ENCODE measurements around the gene OR1E1. TPM values are rescaled to one million over a fixed set of nuclear protein-coding genes. Genes with fewer than 3 reads are reported as not detected.
"Not testable (repeated sequence)": the region's sequence is repeated elsewhere in the genome, so short reads cannot be mapped to it uniquely, and the experiment has no call there.

OR1E1 gene
- total and polyA plus RNA-seq, 9 donors: not detected

DNA sequence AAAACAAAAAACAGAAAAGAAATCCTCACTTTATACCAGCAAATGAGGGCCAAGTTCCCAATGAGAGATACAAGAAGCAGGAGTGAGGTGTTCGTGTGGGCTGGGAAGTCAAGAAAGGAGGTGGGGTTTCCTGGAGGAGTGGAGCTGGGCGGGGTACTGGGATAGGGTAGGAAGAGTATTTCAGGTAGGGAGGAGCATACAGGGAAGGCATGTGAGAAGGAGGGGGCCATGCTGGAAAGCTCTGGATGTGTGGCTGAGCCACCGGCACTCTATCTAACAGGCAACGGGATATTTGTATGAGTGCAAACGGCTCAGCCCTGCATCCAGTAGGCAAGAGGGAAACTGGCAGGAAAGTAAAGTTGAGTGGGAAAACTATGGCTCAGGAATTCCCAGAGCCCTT, 16.3 kb downstream of the OR1E1 start:
- no peaks in the 10 kb centered on the region for H3K9me3 ChIP-seq
- 72 to 77% (median 74%) methylated on average over 5 of the region's 5 CpGs for WGBS, 3 donors
- no peak for DNase-seq
- no peaks in the 10 kb centered on the region for H3K27me3 ChIP-seq
- no peak for TF ChIP-seq EP300 (IDR thresholded peaks at IDR 0.05)
- TF ChIP-seq POLR2A (IDR thresholded peaks at IDR 0.05): no peak
- TF ChIP-seq, protein P1, sequence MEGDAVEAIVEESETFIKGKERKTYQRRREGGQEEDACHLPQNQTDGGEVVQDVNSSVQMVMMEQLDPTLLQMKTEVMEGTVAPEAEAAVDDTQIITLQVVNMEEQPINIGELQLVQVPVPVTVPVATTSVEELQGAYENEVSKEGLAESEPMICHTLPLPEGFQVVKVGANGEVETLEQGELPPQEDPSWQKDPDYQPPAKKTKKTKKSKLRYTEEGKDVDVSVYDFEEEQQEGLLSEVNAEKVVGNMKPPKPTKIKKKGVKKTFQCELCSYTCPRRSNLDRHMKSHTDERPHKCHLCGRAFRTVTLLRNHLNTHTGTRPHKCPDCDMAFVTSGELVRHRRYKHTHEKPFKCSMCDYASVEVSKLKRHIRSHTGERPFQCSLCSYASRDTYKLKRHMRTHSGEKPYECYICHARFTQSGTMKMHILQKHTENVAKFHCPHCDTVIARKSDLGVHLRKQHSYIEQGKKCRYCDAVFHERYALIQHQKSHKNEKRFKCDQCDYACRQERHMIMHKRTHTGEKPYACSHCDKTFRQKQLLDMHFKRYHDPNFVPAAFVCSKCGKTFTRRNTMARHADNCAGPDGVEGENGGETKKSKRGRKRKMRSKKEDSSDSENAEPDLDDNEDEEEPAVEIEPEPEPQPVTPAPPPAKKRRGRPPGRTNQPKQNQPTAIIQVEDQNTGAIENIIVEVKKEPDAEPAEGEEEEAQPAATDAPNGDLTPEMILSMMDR (IDR thresholded peaks at IDR 0.05): no peak
- intact Hi-C loops (cut with DNase I): no loop called here
- no peaks in the 10 kb centered on the region for H3K36me3 ChIP-seq
- H3K4me1 ChIP-seq (ENCODE audit: insufficient read depth): no peaks in the 10 kb centered on the region
- H3K4me3 ChIP-seq: no peak overlapping the region
- no peak overlapping the region for H3K27ac ChIP-seq

GRCh38 chr17:3378321-3378720, 19.9 kb downstream of the OR1E1 start:
- Histone ChIP-seq H3K27me3 (no peaks in the 10 kb centered on the region), H3K27ac (no peak overlapping the region), H3K4me1 (ENCODE audit: insufficient read depth) (no peaks in the 10 kb centered on the region), H3K4me3 (no peak overlapping the region), H3K36me3 (no peaks in the 10 kb centered on the region), H3K9me3 (no peaks in the 10 kb centered on the region)
- WGBS, 3 donors: 72 to 79% (median 77%) methylated on average over 8 of the region's 8 CpGs
- DNase-seq: no peak
- intact Hi-C loops (cut with DNase I): loop anchor here in 1 of 4 donors (1.0 kb wide), 1 partner anchor 23 kb away; no protein-coding TSS in a partner anchor
- TF ChIP-seq, protein P1 (IDR thresholded peaks at IDR 0.05): no peak
- TF ChIP-seq EP300 (IDR thresholded peaks at IDR 0.05): no peak
- TF ChIP-seq POLR2A (IDR thresholded peaks at IDR 0.05): no peak

DNA sequence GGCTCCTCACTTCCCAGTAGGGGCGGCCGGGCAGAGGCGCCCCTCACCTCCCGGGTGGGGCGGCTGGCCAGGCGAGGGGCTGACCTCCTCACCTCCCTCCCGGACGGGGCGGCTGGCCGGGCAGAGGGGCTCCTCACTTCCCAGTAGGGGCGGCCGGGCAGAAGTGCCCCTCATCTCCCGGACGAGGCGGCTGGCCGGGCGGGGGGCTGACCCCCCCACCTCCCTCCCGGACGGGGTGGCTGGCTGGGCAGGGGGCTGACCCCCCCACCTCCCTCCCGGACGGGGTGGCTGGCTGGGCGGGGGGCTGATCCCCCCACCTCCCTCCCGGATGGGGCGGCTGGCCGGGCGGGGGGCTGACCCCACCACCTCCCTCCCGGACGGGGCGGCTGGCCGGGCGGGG, 27.0 kb downstream of the OR1E1 start:
- H3K4me1 ChIP-seq (ENCODE audit: insufficient read depth); H3K36me3 ChIP-seq; H3K27ac ChIP-seq; H3K4me3 ChIP-seq; H3K27me3 ChIP-seq; intact Hi-C loops (cut with DNase I); DNase-seq; H3K9me3 ChIP-seq: not testable (repeated sequence)
- WGBS, 3 donors: 76 to 95% (median 80%) methylated on average over 1 to 31 of the region's 31 CpGs

Small RNA genes within 50 kb of the gene (small RNA-seq; reads per million reads assigned to genes)
- not detected for gene OR1AC1P

Other genes starting within 250 kb of the OR1E1 start
- gene OR1A2, start 200.9 kb downstream of the OR1E1 start, total RNA-seq: not detected
- gene OR1A2, start 200.9 kb downstream of the OR1E1 start, polyA plus RNA-seq: not detected
- not detected for gene OR1A1, start 190.7 kb downstream of the OR1E1 start, total RNA-seq
- gene OR1A1, start 190.7 kb downstream of the OR1E1 start, polyA plus RNA-seq: not detected
- gene OR3A1, start 100.0 kb downstream of the OR1E1 start, total RNA-seq: under 1 TPM in 3 of 7 donors, not detected in 4; 0.20 to 0.37 (median 0.35) TPM
- under 1 TPM in 1 of 2 donors, not detected in 1; 0.21 TPM for gene OR3A1, start 100.0 kb downstream of the OR1E1 start, polyA plus RNA-seq
- gene OR3A2, start 12.1 kb downstream of the OR1E1 start, total RNA-seq: 1 to 10 TPM in 3 of 7 donors, under 1 TPM in 2, not detected in 2; 0.33 to 3.0 (median 1.5) TPM
- under 1 TPM in 1 of 2 donors, not detected in 1; 0.41 TPM for gene OR3A2, start 12.1 kb downstream of the OR1E1 start, polyA plus RNA-seq
- not detected for gene OR3A3, start 13.0 kb upstream of the OR1E1 start, total RNA-seq
- not detected for gene OR3A3, start 13.0 kb upstream of the OR1E1 start, polyA plus RNA-seq
- not detected for gene OR1E2, start 35.4 kb upstream of the OR1E1 start, total RNA-seq
- gene OR1E2, start 35.4 kb upstream of the OR1E1 start, polyA plus RNA-seq: not detected
- under 1 TPM in 2 of 7 donors, not detected in 5; 0.40 to 0.89 TPM for gene SPATA22, start 73.4 kb upstream of the OR1E1 start, total RNA-seq
- gene SPATA22, start 73.4 kb upstream of the OR1E1 start, polyA plus RNA-seq: under 1 TPM in 1 of 2 donors, not detected in 1; 0.30 TPM
- 10 to 100 TPM in 1 of 7 donors, 1 to 10 TPM in 4, under 1 TPM in 2; 0.46 to 10.3 (median 2.9) TPM for gene ASPA, start 77.6 kb upstream of the OR1E1 start, total RNA-seq
- gene ASPA, start 77.6 kb upstream of the OR1E1 start, polyA plus RNA-seq: 1 to 10 TPM; 1.9 to 7.7 TPM
- 1 to 10 TPM in 5 of 7 donors, under 1 TPM in 2; 0.12 to 5.8 (median 2.2) TPM for gene TRPV3, start 159.4 kb upstream of the OR1E1 start, total RNA-seq
- 1 to 10 TPM in 1 of 2 donors, under 1 TPM in 1; 0.85 to 1.3 TPM for gene TRPV3, start 159.4 kb upstream of the OR1E1 start, polyA plus RNA-seq
- gene TRPV1, start 211.0 kb upstream of the OR1E1 start, total RNA-seq: 10 to 100 TPM in 2 of 7 donors, 1 to 10 TPM in 5; 4.1 to 13.3 (median 6.5) TPM
- 1 to 10 TPM; 3.4 to 6.7 TPM for gene TRPV1, start 211.0 kb upstream of the OR1E1 start, polyA plus RNA-seq
- gene SHPK, start 237.8 kb upstream of the OR1E1 start, total RNA-seq: 10 to 100 TPM in 6 of 7 donors, 1 to 10 TPM in 1; 7.9 to 16.6 (median 14.0) TPM
- gene SHPK, start 237.8 kb upstream of the OR1E1 start, polyA plus RNA-seq: 1 to 10 TPM; 6.6 to 9.1 TPM
- 10 to 100 TPM; 10.5 to 21.4 (median 14.5) TPM for gene CTNS, start 238.3 kb upstream of the OR1E1 start, total RNA-seq
- gene CTNS, start 238.3 kb upstream of the OR1E1 start, polyA plus RNA-seq: 10 to 100 TPM; 10.1 to 23.3 TPM